Mucosa of descending colon (tissue), 3 donors: ENCODE results near the gene SLC26A4. TPM values are rescaled to one million over a fixed set of nuclear protein-coding genes. Genes with fewer than 3 reads are reported as not detected.

ENCODE experiments used
- ATAC-seq: fragments of 200-7000 bp; cut with Tn5 transposase; one replicate; pipeline ENCODE4 v1.9.1; 2020; ENCODE audit warnings: mild to moderate bottlenecking, moderate library complexity
- DNase-seq, 3 donors: peaks; one replicate each; pipeline ENCODE4 v3.0.0-alpha.2; 2020
- H3K36me3 ChIP-seq: fragments of 200-600 bp; one replicate; pipeline ENCODE4 v1.8.0; 2021; ENCODE audit warnings: low read depth, mild to moderate bottlenecking
- H3K4me1 ChIP-seq: fragments of 200-600 bp; one replicate; pipeline ENCODE4 v1.8.0; 2021; ENCODE audit warnings: low read depth, mild to moderate bottlenecking
- H3K4me3 ChIP-seq: fragments of 200-600 bp; one replicate; pipeline ENCODE4 v1.8.0; 2021; ENCODE audit warnings: mild to moderate bottlenecking
- H3K9me3 ChIP-seq: fragments of 200-600 bp; one replicate; pipeline ENCODE4 v1.8.0; 2021; ENCODE audit warnings: mild to moderate bottlenecking
- intact Hi-C, 2 donors: fragments of 100-400 bp; cut with DNase I in 1 of 2; cut with micrococcal nuclease in 1 of 2; formaldehyde crosslinking; loops; one replicate each; pipeline versions ENCODE4 v1.11.0 to v1.11.1; 2022; cut with DNase I, micrococcal nuclease
- total RNA-seq, 3 donors: library from RNA; stranded (reverse); fragmentation: NEBNext Ultra II Directional in 2 of 3; extraction: Animal tissue kit (Norgen Biotek cat#: 25700) in 2 of 3; gene quantifications; one replicate each; pipeline versions ENCODE4 v1.2.1 to v1.2.4, GENCODE V29; 2021 to 2023
- TF ChIP-seq, protein P1 (sequence below): fragments of 200-600 bp; IDR thresholded peaks from one replicate; pipeline ENCODE4 v1.8.0; 2022; ENCODE audit warnings: antibody characterized with exemption, mild to moderate bottlenecking
- donor health status: DM: no; HTN: no; CAD: no; lungs with moderate emphysema.
- donor health status: DM: no; HTN: no; CAD: no.
- donor health status: DM: no; HTN: yes; CAD: no.

SLC26A4 gene
- total RNA-seq, 3 donors from 2014 or later: 0.48 to 1.4 (median 0.57) TPM

DNA sequence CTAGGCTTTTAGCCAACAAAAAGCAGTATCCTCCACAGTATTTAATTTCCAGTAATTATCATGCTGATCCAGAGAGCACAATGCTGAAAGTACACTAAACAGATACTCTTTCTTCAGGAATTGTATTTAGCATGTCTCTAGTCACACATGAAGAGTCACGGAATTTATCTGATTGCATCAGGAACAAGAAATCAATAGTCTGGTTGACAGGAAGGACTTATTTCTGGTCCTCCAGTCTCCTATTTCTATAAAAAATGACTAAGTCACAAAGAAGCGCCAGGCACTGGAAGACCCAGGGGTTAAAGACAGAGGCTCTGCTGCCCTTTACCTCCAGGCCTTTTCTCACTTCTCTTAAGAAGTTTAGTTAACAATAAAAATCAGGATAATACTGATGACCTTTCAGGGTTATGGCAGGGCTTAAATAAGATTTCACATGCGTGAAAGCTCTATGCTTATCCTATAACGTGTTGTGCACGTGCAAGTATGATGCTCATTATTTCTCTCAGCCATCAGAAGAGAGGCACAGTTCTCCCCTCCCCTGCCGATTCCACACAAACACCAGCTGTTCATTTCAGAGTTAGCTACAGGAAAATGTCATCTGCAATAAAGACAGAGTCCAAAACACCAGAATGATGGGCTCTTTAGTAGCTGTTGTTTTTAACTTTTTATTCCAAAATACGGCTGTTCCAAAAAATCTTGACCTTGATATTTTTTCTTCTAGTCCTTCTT is 36.9 kb downstream of the SLC26A4 start:
- intact Hi-C loops: no loop called here
- no peaks in the 10 kb centered on the region for H3K4me1 ChIP-seq

DNA sequence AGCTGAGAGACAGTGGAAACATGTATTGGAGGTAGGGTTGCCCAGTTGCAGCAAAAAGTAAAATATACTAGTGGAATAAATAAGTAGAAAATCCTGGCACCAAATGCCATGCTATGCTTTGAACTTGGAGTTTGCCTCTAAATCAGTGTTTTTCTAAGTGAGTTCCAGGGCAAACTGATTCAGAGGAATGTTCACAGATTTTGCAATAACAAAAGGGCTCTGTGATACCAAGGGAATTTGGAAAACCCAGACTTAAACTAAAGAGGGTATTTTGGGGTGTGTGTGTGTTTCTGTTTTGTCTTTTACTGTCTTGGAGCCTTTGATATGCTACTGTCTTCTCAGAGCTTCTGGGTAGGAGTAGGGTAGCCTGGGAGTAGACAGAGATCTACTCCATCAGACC is 39.9 kb downstream of the SLC26A4 start:
- Histone ChIP-seq H3K9me3 (no peaks in the 10 kb centered on the region), H3K4me1 (no peaks in the 10 kb centered on the region), H3K4me3 (no peak overlapping the region), H3K36me3 (no peaks in the 10 kb centered on the region)
- intact Hi-C loops: no loop called here
- no peak for ATAC-seq
- TF ChIP-seq, protein P1, sequence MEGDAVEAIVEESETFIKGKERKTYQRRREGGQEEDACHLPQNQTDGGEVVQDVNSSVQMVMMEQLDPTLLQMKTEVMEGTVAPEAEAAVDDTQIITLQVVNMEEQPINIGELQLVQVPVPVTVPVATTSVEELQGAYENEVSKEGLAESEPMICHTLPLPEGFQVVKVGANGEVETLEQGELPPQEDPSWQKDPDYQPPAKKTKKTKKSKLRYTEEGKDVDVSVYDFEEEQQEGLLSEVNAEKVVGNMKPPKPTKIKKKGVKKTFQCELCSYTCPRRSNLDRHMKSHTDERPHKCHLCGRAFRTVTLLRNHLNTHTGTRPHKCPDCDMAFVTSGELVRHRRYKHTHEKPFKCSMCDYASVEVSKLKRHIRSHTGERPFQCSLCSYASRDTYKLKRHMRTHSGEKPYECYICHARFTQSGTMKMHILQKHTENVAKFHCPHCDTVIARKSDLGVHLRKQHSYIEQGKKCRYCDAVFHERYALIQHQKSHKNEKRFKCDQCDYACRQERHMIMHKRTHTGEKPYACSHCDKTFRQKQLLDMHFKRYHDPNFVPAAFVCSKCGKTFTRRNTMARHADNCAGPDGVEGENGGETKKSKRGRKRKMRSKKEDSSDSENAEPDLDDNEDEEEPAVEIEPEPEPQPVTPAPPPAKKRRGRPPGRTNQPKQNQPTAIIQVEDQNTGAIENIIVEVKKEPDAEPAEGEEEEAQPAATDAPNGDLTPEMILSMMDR: no peak
- DNase-seq: no peak

More for the DNA sequence above, 36.9 kb downstream of the SLC26A4 start:
- DNase-seq (no peak), ATAC-seq (no peak)
- Histone ChIP-seq H3K9me3 (no peaks in the 10 kb centered on the region), H3K36me3 (no peaks in the 10 kb centered on the region), H3K4me3 (no peak overlapping the region)
- TF ChIP-seq, protein P1: no peak

GRCh38 chr7:107701191-107701590 is 40.6 kb downstream of the SLC26A4 start:
- Histone ChIP-seq H3K4me3 (no peak overlapping the region), H3K4me1 (no peaks in the 10 kb centered on the region), H3K36me3 (no peaks in the 10 kb centered on the region), H3K9me3 (no peaks in the 10 kb centered on the region)
- intact Hi-C loops: no loop called here
- no peak for ATAC-seq
- TF ChIP-seq, protein P1: no peak
- no peak for DNase-seq

DNA sequence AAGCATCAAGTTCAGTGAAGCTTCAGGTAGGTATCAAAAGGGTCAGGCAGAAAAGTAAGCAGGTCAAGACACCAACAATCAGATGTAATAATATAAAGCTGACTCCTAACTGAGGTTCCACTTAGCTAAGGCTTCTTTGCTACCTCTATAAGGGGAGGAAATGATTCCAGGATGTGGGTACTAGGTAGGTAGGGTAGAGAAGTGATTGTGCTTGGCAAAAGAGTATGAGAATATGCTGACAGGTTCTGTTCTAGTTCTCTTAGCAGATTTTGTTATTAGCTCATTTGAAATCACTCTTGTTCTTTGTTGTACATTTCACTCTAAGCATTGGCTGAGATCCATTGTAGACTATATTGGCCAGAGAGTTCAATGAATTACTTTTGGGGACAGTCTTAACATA is 42.6 kb downstream of the SLC26A4 start:
- DNase-seq: no peak
- no peaks in the 10 kb centered on the region for H3K4me1 ChIP-seq
- no peak for ATAC-seq

DNA sequence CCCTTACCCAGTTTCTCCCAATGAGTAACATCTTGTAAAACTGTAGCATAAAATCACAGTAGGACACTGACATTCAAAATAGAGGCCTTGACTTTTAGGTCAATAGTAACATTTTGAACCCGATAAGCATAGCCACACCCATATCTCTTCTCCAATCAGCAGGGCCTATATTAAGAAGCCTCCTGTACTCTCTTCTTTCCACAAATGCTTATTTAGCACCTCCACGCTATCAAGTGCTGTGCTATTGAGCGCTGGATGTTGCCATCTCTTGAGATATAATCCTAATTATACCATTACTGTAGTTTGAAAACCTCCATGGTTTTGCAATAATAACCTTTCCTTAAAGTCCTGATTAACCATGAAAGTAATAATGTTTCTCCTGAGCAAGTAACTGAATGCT is 43.2 kb downstream of the SLC26A4 start:
- no peaks in the 10 kb centered on the region for H3K9me3 ChIP-seq
- H3K4me1 ChIP-seq: no peaks in the 10 kb centered on the region
- intact Hi-C loops: no loop called here
- TF ChIP-seq, protein P1: no peak
- DNase-seq (no peak), ATAC-seq (no peak)
- no peak overlapping the region for H3K4me3 ChIP-seq
- H3K36me3 ChIP-seq: no peaks in the 10 kb centered on the region

More for the DNA sequence above, 42.6 kb downstream of the SLC26A4 start:
- intact Hi-C loops: no loop called here
- TF ChIP-seq, protein P1: no peak
- no peaks in the 10 kb centered on the region for H3K36me3 ChIP-seq
- H3K9me3 ChIP-seq: no peaks in the 10 kb centered on the region
- H3K4me3 ChIP-seq: no peak overlapping the region
